Kidney (tissue), 14 donors: ENCODE measurements around the gene CEP85L. TPM values are rescaled to one million over a fixed set of nuclear protein-coding genes. Genes with fewer than 3 reads are reported as not detected.

Source experiments
- DNase-seq, 5 donors: peaks; one replicate each; pipeline ENCODE4 v3.0.0-alpha.2; 2013 to 2020
- FAIRE-seq: peaks from 2 replicates; lab custom pipeline; 2012; peaks lifted over from hg19 to GRCh38; lab: Jason Lieb, UNC
- H3K27ac ChIP-seq, 2 donors: one replicate each; pipeline ENCODE4 v1.7.0; 2013; ENCODE audit warnings: low read depth in 2 of 2, low read length in 2 of 2, inconsistent platforms in 1 of 2
- H3K27me3 ChIP-seq: one replicate; pipeline ENCODE4 v1.7.1; 2013; ENCODE audit warnings: low read length, inconsistent platforms; ENCODE audit not compliant: control insufficient read depth, insufficient read depth
- H3K36me3 ChIP-seq, 3 donors: one replicate each; pipeline versions ENCODE4 v1.7.0 to v1.7.1; 2013; ENCODE audit warnings: low read length in 3 of 3, control low read depth in 1 of 3, inconsistent platforms in 1 of 3; ENCODE audit not compliant: insufficient read depth in 3 of 3, control insufficient read depth in 2 of 3
- H3K4me1 ChIP-seq, 3 donors: one replicate each; pipeline versions ENCODE4 v1.7.0 to v1.7.1; 2013; ENCODE audit warnings: low read length in 3 of 3, inconsistent platforms in 1 of 3, low read depth in 1 of 3; ENCODE audit not compliant: control insufficient read depth in 2 of 3, insufficient read depth in 2 of 3
- H3K4me3 ChIP-seq, 3 donors: one replicate each; pipeline versions ENCODE4 v1.7.0 to v1.8.1; 2013; ENCODE audit warnings: low read length in 3 of 3, control low read depth in 1 of 3, inconsistent platforms in 1 of 3
- H3K9ac ChIP-seq, 3 donors: one replicate each; pipeline versions ENCODE4 v1.7.0 to v1.7.1; 2013; ENCODE audit warnings: low read length in 3 of 3, control low read depth in 1 of 3, inconsistent platforms in 1 of 3
- H3K9me3 ChIP-seq, 3 donors: one replicate each; pipeline versions ENCODE4 v1.7.0 to v1.7.1; 2013; ENCODE audit warnings: low read length in 3 of 3, control low read depth in 1 of 3, inconsistent platforms in 1 of 3; ENCODE audit not compliant: control insufficient read depth in 2 of 3, insufficient read depth in 1 of 3
- intact Hi-C: fragments of 100-400 bp; cut with DNase I; formaldehyde crosslinking; loops from one replicate; pipeline ENCODE4 v1.11.1; 2022
- polyA plus RNA-seq: library from polyadenylated mRNA; stranded (reverse); fragments of 350-450 nt; fragmentation: Illumina TruSeq; extraction: RNeasy Lipid Tissue Mini Kit (QIAGEN cat#74804); gene quantifications from one replicate; pipeline ENCODE4 v1.2.3, GENCODE V29; 2014; ENCODE audit warnings: low read depth, low replicate concordance; ENCODE audit not compliant: insufficient read depth
- total RNA-seq: library from RNA; stranded (reverse); fragmentation: NEBNext Ultra II Directional; extraction: Animal tissue kit (Norgen Biotek cat#: 25700); gene quantifications from one replicate; pipeline ENCODE4 v1.2.1, GENCODE V29; 2021
- TF ChIP-seq, protein P1 (sequence below): IDR thresholded peaks from 3 replicates; pipeline ENCODE4 v1.5.1; 2012; ENCODE audit warnings: mild to moderate bottlenecking, moderate library complexity, borderline replicate concordance; ENCODE audit not compliant: insufficient read depth; ENCODE audit errors: extremely low read depth
- donor health status: control.
- donor health status: control.
- donor health status: control.
- donor health status: control.
- donor health status: control.
- donor health status: DM: yes; HTN: yes; CAD: no.
- donor health status: Normal renal cell carcinoma (clear cell type).

Gene CEP85L
- total and polyA plus RNA-seq, 2 donors from 2014 or later: 0.84 to 12.9 TPM

DNA sequence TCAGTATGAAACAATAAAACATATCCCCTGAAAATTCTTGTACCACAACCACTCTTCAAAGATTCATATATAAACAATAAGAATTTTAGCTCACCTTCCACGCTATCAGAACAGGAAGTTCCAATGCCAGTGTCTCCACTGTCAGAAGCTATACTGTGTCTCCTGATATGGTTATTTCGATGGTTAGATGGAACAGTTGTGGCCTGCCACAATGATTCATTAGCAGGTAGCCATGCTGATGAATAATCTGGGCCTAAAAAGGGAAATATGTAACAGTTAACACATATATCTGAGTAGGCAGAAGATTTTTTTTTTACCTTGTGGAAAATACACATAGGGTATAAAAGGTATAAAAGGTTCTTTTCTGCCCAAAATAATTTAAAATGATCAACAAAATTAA, 19.0 kb downstream of the CEP85L start:
- H3K27ac ChIP-seq: no peak overlapping the region
- DNase-seq: no peak
- H3K27me3 ChIP-seq: no peaks in the 10 kb centered on the region
- H3K4me3 ChIP-seq: no peak overlapping the region
- intact Hi-C loops: no loop called here
- no peaks in the 10 kb centered on the region for H3K36me3 ChIP-seq
- no peak overlapping the region for H3K9ac ChIP-seq
- FAIRE-seq: no peak
- no peaks in the 10 kb centered on the region for H3K4me1 ChIP-seq
- TF ChIP-seq, protein P1, sequence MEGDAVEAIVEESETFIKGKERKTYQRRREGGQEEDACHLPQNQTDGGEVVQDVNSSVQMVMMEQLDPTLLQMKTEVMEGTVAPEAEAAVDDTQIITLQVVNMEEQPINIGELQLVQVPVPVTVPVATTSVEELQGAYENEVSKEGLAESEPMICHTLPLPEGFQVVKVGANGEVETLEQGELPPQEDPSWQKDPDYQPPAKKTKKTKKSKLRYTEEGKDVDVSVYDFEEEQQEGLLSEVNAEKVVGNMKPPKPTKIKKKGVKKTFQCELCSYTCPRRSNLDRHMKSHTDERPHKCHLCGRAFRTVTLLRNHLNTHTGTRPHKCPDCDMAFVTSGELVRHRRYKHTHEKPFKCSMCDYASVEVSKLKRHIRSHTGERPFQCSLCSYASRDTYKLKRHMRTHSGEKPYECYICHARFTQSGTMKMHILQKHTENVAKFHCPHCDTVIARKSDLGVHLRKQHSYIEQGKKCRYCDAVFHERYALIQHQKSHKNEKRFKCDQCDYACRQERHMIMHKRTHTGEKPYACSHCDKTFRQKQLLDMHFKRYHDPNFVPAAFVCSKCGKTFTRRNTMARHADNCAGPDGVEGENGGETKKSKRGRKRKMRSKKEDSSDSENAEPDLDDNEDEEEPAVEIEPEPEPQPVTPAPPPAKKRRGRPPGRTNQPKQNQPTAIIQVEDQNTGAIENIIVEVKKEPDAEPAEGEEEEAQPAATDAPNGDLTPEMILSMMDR: no peak
- no peaks in the 10 kb centered on the region for H3K9me3 ChIP-seq

- intact Hi-C loops: no loop called here
- Histone ChIP-seq H3K27me3 (no peaks in the 10 kb centered on the region), H3K9ac (no peak overlapping the region), H3K9me3 (no peaks in the 10 kb centered on the region), H3K36me3 (no peaks in the 10 kb centered on the region), H3K4me3 (no peak overlapping the region), H3K27ac (no peak overlapping the region), H3K4me1 (no peaks in the 10 kb centered on the region)
- DNase-seq: no peak
- FAIRE-seq: no peak
- TF ChIP-seq, protein P1: no peak
These were observed 20.5 kb downstream of the CEP85L start for GRCh38 chr6:118630923-118631322.

GRCh38 chr6:118630067-118630466, 21.3 kb downstream of the CEP85L start:
- Histone ChIP-seq H3K4me1 (no peaks in the 10 kb centered on the region), H3K27me3 (no peaks in the 10 kb centered on the region), H3K9me3 (no peaks in the 10 kb centered on the region), H3K4me3 (no peak overlapping the region), H3K27ac (no peak overlapping the region), H3K36me3 (no peaks in the 10 kb centered on the region), H3K9ac (no peak overlapping the region)
- FAIRE-seq (no peak), DNase-seq (no peak)
- TF ChIP-seq, protein P1: no peak
- intact Hi-C loops: no loop called here

DNA sequence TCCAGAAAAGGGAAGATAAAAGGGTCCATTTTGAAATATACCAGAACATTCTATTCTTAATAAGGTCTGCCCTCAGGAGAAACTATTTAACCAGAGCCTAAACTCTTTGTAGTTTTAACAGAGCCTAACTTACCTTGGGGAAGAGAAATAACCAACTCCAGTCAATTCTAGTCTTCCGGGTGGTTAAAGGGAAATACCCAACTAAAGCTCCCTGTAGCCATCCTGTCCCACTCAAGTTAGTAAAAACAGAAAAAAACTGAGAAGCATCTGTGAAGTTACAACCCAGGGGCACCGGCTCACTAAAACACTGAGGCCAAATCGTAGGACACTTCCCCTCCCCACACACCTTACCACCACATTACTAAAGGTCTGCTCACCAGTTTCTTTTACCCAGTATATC, 23.7 kb downstream of the CEP85L start:
- H3K36me3 ChIP-seq: no peaks in the 10 kb centered on the region
- no peak overlapping the region for H3K9ac ChIP-seq
- TF ChIP-seq, protein P1: no peak
- no peak for FAIRE-seq
- no peaks in the 10 kb centered on the region for H3K9me3 ChIP-seq
- DNase-seq: no peak
- intact Hi-C loops: no loop called here
- no peak overlapping the region for H3K27ac ChIP-seq
- H3K4me3 ChIP-seq: no peak overlapping the region
- H3K4me1 ChIP-seq: no peaks in the 10 kb centered on the region
- no peaks in the 10 kb centered on the region for H3K27me3 ChIP-seq
